HepG2 (cell line): ENCODE measurements around the gene SLC22A7. TPM values are rescaled to one million over a fixed set of nuclear protein-coding genes. Genes with fewer than 3 reads are reported as not detected.

Experiments
- ATAD3A ChIP-seq: sonication (generic); formaldehyde crosslinking; IDR thresholded peaks from 2 replicates; pipeline ENCODE4 v1.4.0; 2020; ENCODE audit warnings: missing genetic modification reagents
- ATF7 ChIP-seq, 2 experiments: fragments of 450-650 bp in 1 of 2; sonication (generic) in 1 of 2; formaldehyde crosslinking in 1 of 2; IDR thresholded peaks; 2 replicates each; pipeline versions ENCODE4 v1.4.0 to v1.6.1; 2016 to 2020; ENCODE audit warnings: antibody characterized with exemption in 1 of 2, mild to moderate bottlenecking in 1 of 2, missing genetic modification reagents in 1 of 2
- EP300 ChIP-seq, 3 experiments: sonication (generic) in 1 of 3; formaldehyde crosslinking in 1 of 3; IDR thresholded peaks; 2 replicates each; pipeline versions ENCODE4 v1.5.1 to v1.6.1; 2011 to 2020; ENCODE audit warnings: low read depth in 2 of 3, low read length in 2 of 3, borderline replicate concordance in 1 of 3, improper control_type of control experiment in 1 of 3, mild to moderate bottlenecking in 1 of 3, missing genetic modification reagents in 1 of 3, moderate library complexity in 1 of 3
- GLI4 ChIP-seq: sonication (generic); formaldehyde crosslinking; IDR thresholded peaks from 2 replicates; pipeline ENCODE4 v1.5.1; 2020; ENCODE audit warnings: missing genetic modification reagents, mild to moderate bottlenecking, moderate library complexity, borderline replicate concordance
- HNF1B ChIP-seq: sonication (generic); formaldehyde crosslinking; IDR thresholded peaks from 2 replicates; pipeline ENCODE4 v1.5.1; 2020; ENCODE audit warnings: mild to moderate bottlenecking, moderate library complexity, missing genetic modification reagents
- HNRNPLL ChIP-seq: fragments of 200-400 bp; formaldehyde crosslinking; IDR thresholded peaks from 2 replicates; pipeline ENCODE4 v1.6.1; 2017; ENCODE audit warnings: mild to moderate bottlenecking, low read depth, low read length; ENCODE audit not compliant: poor library complexity, severe bottlenecking
- KDM2A ChIP-seq: sonication (generic); formaldehyde crosslinking; IDR thresholded peaks from 2 replicates; pipeline ENCODE4 v1.4.0; 2020; ENCODE audit warnings: low read depth, missing genetic modification reagents, borderline replicate concordance
- LBX2 ChIP-seq: sonication (generic); formaldehyde crosslinking; IDR thresholded peaks from 2 replicates; pipeline ENCODE4 v1.5.0; 2020; ENCODE audit warnings: missing genetic modification reagents, mild to moderate bottlenecking, borderline replicate concordance
- MAFK ChIP-seq, 2 experiments: IDR thresholded peaks in 1 of 2; conservative IDR thresholded peaks in 1 of 2; 2 replicates each; pipeline ENCODE4 v1.6.1; 2011; ENCODE audit warnings: improper control_type of control experiment in 2 of 2, low read length in 2 of 2
- MATR3 ChIP-seq: sonication (generic); formaldehyde crosslinking; IDR thresholded peaks from 2 replicates; pipeline ENCODE4 v1.4.0; 2020; ENCODE audit warnings: missing genetic modification reagents
- MEF2D ChIP-seq: sonication (generic); formaldehyde crosslinking; IDR thresholded peaks from 2 replicates; pipeline ENCODE4 v1.5.1; 2020; ENCODE audit warnings: mild to moderate bottlenecking, missing genetic modification reagents
- NFYB ChIP-seq: sonication (generic); formaldehyde crosslinking; IDR thresholded peaks from 2 replicates; pipeline ENCODE4 v1.4.0; 2020; ENCODE audit warnings: missing genetic modification reagents
- NFYC ChIP-seq: IDR thresholded peaks from 2 replicates; pipeline ENCODE4 v1.6.1; 2016; ENCODE audit warnings: missing genetic modification reagents, missing compliant biosample characterization
- PPARG ChIP-seq: conservative IDR thresholded peaks from 2 replicates; pipeline ENCODE4 v1.6.1; 2016; ENCODE audit warnings: missing biosample characterization, missing genetic modification reagents
- RFX5 ChIP-seq: IDR thresholded peaks from 2 replicates; pipeline ENCODE4 v1.6.1; 2011; ENCODE audit warnings: low read depth, low read length, improper control_type of control experiment
- SAFB2 ChIP-seq: sonication (generic); formaldehyde crosslinking; IDR thresholded peaks from 2 replicates; pipeline ENCODE4 v1.5.1; 2020; ENCODE audit warnings: missing genetic modification reagents, low read depth, mild to moderate bottlenecking, borderline replicate concordance
- TCF7 ChIP-seq: sonication (generic); IDR thresholded peaks from 2 replicates; pipeline ENCODE4 v1.6.1; 2016; ENCODE audit warnings: antibody characterized with exemption, low read depth
- U2AF1 ChIP-seq: fragments of 200-400 bp; formaldehyde crosslinking; optimal IDR thresholded peaks from 2 replicates; pipeline ENCODE3; 2017; ENCODE audit warnings: mild to moderate bottlenecking, low read depth, low read length
- ZBTB20 ChIP-seq: sonication (generic); formaldehyde crosslinking; IDR thresholded peaks from 2 replicates; pipeline ENCODE4 v1.8.1; 2023; ENCODE audit warnings: missing genetic modification reagents, low read depth, mild to moderate bottlenecking, borderline replicate concordance
- ZMYM3 ChIP-seq: sonication (generic); formaldehyde crosslinking; IDR thresholded peaks from 2 replicates; pipeline ENCODE4 v1.5.1; 2020; ENCODE audit warnings: mild to moderate bottlenecking, missing genetic modification reagents
- ZNF205 ChIP-seq: IDR thresholded peaks from 2 replicates; pipeline ENCODE4 v1.6.1; 2018; ENCODE audit warnings: missing biosample characterization, missing genetic modification reagents
- ZNF263 ChIP-seq: sonication (generic); formaldehyde crosslinking; IDR thresholded peaks from 2 replicates; pipeline ENCODE4 v1.4.0; 2020; ENCODE audit warnings: missing genetic modification reagents
- ZNF331 ChIP-seq: sonication (generic); formaldehyde crosslinking; IDR thresholded peaks from 2 replicates; pipeline ENCODE4 v1.4.0; 2020; ENCODE audit warnings: missing genetic modification reagents
- ZNF362 ChIP-seq: sonication (generic); formaldehyde crosslinking; IDR thresholded peaks from 2 replicates; pipeline ENCODE4 v1.4.0; 2020; ENCODE audit warnings: missing genetic modification reagents, mild to moderate bottlenecking, borderline replicate concordance
- ZNF556 ChIP-seq: sonication (generic); formaldehyde crosslinking; IDR thresholded peaks from 2 replicates; pipeline ENCODE4 v1.4.0; 2020; ENCODE audit warnings: mild to moderate bottlenecking, missing genetic modification reagents, borderline replicate concordance
- ZNF563 ChIP-seq: sonication (generic); formaldehyde crosslinking; IDR thresholded peaks from 2 replicates; pipeline ENCODE4 v1.8.0; 2022; ENCODE audit warnings: mild to moderate bottlenecking, moderate library complexity, missing genetic modification reagents
- ZNF605 ChIP-seq: sonication (generic); formaldehyde crosslinking; IDR thresholded peaks from 2 replicates; pipeline ENCODE4 v1.8.0; 2022; ENCODE audit warnings: mild to moderate bottlenecking, missing genetic modification reagents
- polyA plus RNA-seq, 8 experiments: library from polyadenylated mRNA; depleted of rRNA in 3 of 8; stranded (reverse) in 7 of 8; unstranded in 1 of 8; fragments of >200 nt; fragmentation: Illumina TruSeq in 4 of 8; extraction: Trizol in 4 of 8; gene quantifications; 2 replicates each; pipeline versions ENCODE4 v1.2.1 to v1.2.3, GENCODE V29; 2011 to 2016; ENCODE audit warnings: low read depth in 4 of 8, missing spikeins in 1 of 8, mixed read lengths in 1 of 8; ENCODE audit not compliant: insufficient read depth in 1 of 8
- total RNA-seq, 5 experiments: library from RNA; depleted of rRNA; stranded (reverse); fragments of >200 nt; fragmentation: Illumina TruSeq; extraction: Trizol; gene quantifications; 2 replicates each; pipeline ENCODE4 v1.2.3, GENCODE V29; 2016; ENCODE audit warnings: low read depth in 1 of 5

The SLC22A7 gene
- total and polyA plus RNA-seq, 2 of the 13 experiments (the other 11 are each of a cell fraction or from before 2014, with no cell fraction given), result 5.3 to 22.6 TPM

- TF ChIP-seq ZBTB20 (CRISPR knock-in tag) (peak; percentile 73; the same call in 1 of the 2 replicates), ZNF556 (CRISPR knock-in tag) (peak; percentile 84), PPARG (CRISPR knock-in tag) (peak; percentile 53; the same call in 1 of the 2 replicates), ZNF605 (CRISPR knock-in tag) (0 out of 2 replicates have a peak, but pooled peaks have one; percentile 31), LBX2 (0 out of 2 replicates have a peak, but pooled peaks have one; percentile 73), KDM2A (CRISPR knock-in tag) (peak; percentile 2; the same call in 1 of the 2 replicates), TCF7 (0 out of 2 replicates have a peak, but pooled peaks have one; percentile 15), ZNF263 (peak; percentile 89), RFX5 (no peak), NFYC (CRISPR knock-in tag) (peak; percentile 25; the same call in 1 of the 2 replicates), U2AF1 (no peak), ZMYM3 (CRISPR knock-in tag) (peak; percentile 85), ZNF362 (CRISPR knock-in tag) (peak; percentile 5; the same call in 1 of the 2 replicates), EP300 (IDR thresholded peaks at IDR 0.05; ENCODE audit: low read depth in 2 of 2, low read length in 2 of 2) (peak in 1 of 2 experiments; percentile 87; a peak in 3 of 4 replicates), EP300 (CRISPR knock-in tag; IDR thresholded peaks at IDR 0.05; ENCODE audit: borderline replicate concordance) (peak; percentile 68; the same call in 1 of the 2 replicates), ATAD3A (CRISPR knock-in tag) (no peak), ATF7 (IDR thresholded peaks at IDR 0.05) (no peak), ATF7 (CRISPR knock-in tag; IDR thresholded peaks at IDR 0.05) (no peak), NFYB (CRISPR knock-in tag) (0 out of 2 replicates have a peak, but pooled peaks have one; percentile 7), HNRNPLL (no peak), SAFB2 (CRISPR knock-in tag) (peak; percentile 28; the same call in 1 of the 2 replicates), ZNF205 (CRISPR knock-in tag) (peak; percentile 17; the same call in 1 of the 2 replicates), MEF2D (CRISPR knock-in tag) (peak; percentile 81), MATR3 (no peak), MAFK (conservative IDR thresholded peaks at IDR 0.05 in 1 of 2, IDR thresholded peaks at IDR 0.05 in 1 of 2; ENCODE audit: low read length in 2 of 2) (no peak), ZNF563 (CRISPR knock-in tag) (peak; percentile 18; the same call in 1 of the 2 replicates), ZNF331 (CRISPR knock-in tag) (peak; percentile 51; the same call in 1 of the 2 replicates), HNF1B (CRISPR knock-in tag) (peak; percentile 69; the same call in 1 of the 2 replicates), GLI4 (CRISPR knock-in tag) (no peak)
These were observed 19.5 kb upstream of the SLC22A7 start (continued) for GRCh38 chr6:43278524-43279078.
